Caco-2 (cell line): ENCODE data around the gene CTIF. TPM values are rescaled to one million over a fixed set of nuclear protein-coding genes. Genes with fewer than 3 reads are reported as not detected.

Experiments
- BruUV-seq: library from RNA; stranded (reverse); fragments of 400-500 nt; replicated peaks from 2 replicates; lab custom pipeline; 2021; lab: Mats Ljungman, UMichigan
- CTCF ChIA-PET: fragments of 300-600 bp; sonication (Branson Sonifier 250); formaldehyde crosslinking; loops from one replicate; lab custom pipeline; 2022; ENCODE audit warnings: antibody characterized with exemption; lab: Charles Lee
- POLR2A ChIA-PET: fragments of 300-600 bp; sonication (Branson Sonifier 250); formaldehyde crosslinking; loops from one replicate; lab custom pipeline; 2022; ENCODE audit warnings: antibody characterized with exemption; lab: Charles Lee
- DNase-seq, 2 experiments: peaks; one replicate each; pipeline versions ENCODE4 v3.0.0 to v3.0.0-alpha.2; 2020 to 2022
- H3K27me3 ChIP-seq: replicated peaks from 2 replicates; pipeline ENCODE4 v1.6.0; 2011; ENCODE audit warnings: low read length; ENCODE audit not compliant: control insufficient read depth, insufficient read depth
- H3K36me3 ChIP-seq: 2 replicates; pipeline ENCODE4 v1.5.1; 2011; ENCODE audit warnings: low read length; ENCODE audit not compliant: control insufficient read depth, insufficient read depth
- H3K4me1 ChIP-seq: fragments of 250-450 bp; sonication (Bioruptor Pico); 2 replicates; pipeline ENCODE4 v1.5.1; 2020; ENCODE audit warnings: mild to moderate bottlenecking
- H3K4me3 ChIP-seq: 2 replicates; pipeline ENCODE4 v1.5.1; 2011; ENCODE audit warnings: low read depth, mild to moderate bottlenecking, control low read depth, low read length
- H3K9me3 ChIP-seq: fragments of 250-450 bp; sonication (Bioruptor Pico); 2 replicates; pipeline ENCODE4 v1.5.1; 2020; ENCODE audit warnings: mild to moderate bottlenecking, moderate library complexity
- H3K27ac Mint-ChIP-seq: one replicate; pipeline ENCODE4 v1.8.0; 2022; ENCODE audit warnings: mixed read lengths; ENCODE audit not compliant: unreplicated experiment
- H3K27me3 Mint-ChIP-seq: one replicate; pipeline ENCODE4 v1.8.0; 2022; ENCODE audit warnings: mixed read lengths; ENCODE audit not compliant: insufficient read depth, unreplicated experiment
- H3K36me3 Mint-ChIP-seq: one replicate; pipeline ENCODE4 v1.8.0; 2022; ENCODE audit warnings: mild to moderate bottlenecking, mixed read lengths; ENCODE audit not compliant: insufficient read depth, unreplicated experiment
- H3K4me1 Mint-ChIP-seq: one replicate; pipeline ENCODE4 v1.8.0; 2022; ENCODE audit warnings: low read depth, mixed read lengths; ENCODE audit not compliant: unreplicated experiment
- H3K4me3 Mint-ChIP-seq: one replicate; pipeline ENCODE4 v1.8.0; 2022; ENCODE audit warnings: mild to moderate bottlenecking, moderate library complexity, mixed read lengths; ENCODE audit not compliant: unreplicated experiment
- H3K9me3 Mint-ChIP-seq: one replicate; pipeline ENCODE4 v1.8.0; 2022; ENCODE audit warnings: mixed read lengths; ENCODE audit not compliant: unreplicated experiment
- intact Hi-C: fragments of 100-400 bp; cut with micrococcal nuclease; formaldehyde crosslinking; loops from one replicate; pipeline ENCODE4 v1.10.0; 2022; ENCODE audit not compliant: unreplicated experiment
- total RNA-seq: library from RNA; stranded (reverse); gene quantifications from 2 replicates; pipeline ENCODE4 v1.2.3, GENCODE V29; 2022
- TF ChIP-seq, protein P1 (sequence below), 2 experiments: fragments of 200-600 bp in 1 of 2; IDR thresholded peaks; 1 replicate in 1 of 2; 2 replicates in 1 of 2; pipeline versions ENCODE4 v1.5.1 to v1.8.0; 2011 to 2022; ENCODE audit warnings: antibody characterized with exemption in 1 of 2, control low read depth in 1 of 2, inconsistent platforms in 1 of 2, low read depth in 1 of 2, low read length in 1 of 2, mild to moderate bottlenecking in 1 of 2, moderate library complexity in 1 of 2; ENCODE audit not compliant: insufficient read depth in 1 of 2, severe bottlenecking in 1 of 2, unreplicated experiment in 1 of 2

The CTIF gene
- total RNA-seq, 1 experiment from 2014 or later: 19.9 TPM

DNA sequence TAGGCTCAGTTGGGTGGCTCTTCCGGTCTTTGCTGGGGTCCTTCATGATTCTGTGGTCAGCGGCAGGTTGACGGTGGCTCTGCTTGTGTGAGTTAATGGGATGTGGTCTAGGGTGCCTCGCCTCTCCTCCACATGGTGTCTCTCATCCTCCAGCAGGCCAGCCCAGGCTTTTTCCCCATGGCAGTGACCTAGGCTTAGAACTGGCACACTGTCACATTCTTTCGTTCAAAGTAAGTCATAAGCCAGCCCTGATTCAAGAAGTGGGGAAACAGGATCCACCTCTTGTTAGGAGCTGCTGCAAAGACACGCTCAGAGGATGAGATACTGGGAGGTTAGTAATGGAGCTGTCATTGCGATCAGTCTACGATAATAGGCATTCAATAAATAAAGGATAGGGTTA is 46.0 kb upstream of the CTIF start:
- Histone ChIP-seq H3K9me3 (no peaks in the 10 kb centered on the region), H3K27me3 (no peaks in the 10 kb centered on the region), H3K36me3 (no peaks in the 10 kb centered on the region), H3K4me1 (peaks cover 17% of the 10 kb centered on the region), H3K4me3 (no peak overlapping the region)
- peaks cover 6% of the 10 kb centered on the region for H3K9me3 Mint-ChIP-seq
- TF ChIP-seq, protein P1, sequence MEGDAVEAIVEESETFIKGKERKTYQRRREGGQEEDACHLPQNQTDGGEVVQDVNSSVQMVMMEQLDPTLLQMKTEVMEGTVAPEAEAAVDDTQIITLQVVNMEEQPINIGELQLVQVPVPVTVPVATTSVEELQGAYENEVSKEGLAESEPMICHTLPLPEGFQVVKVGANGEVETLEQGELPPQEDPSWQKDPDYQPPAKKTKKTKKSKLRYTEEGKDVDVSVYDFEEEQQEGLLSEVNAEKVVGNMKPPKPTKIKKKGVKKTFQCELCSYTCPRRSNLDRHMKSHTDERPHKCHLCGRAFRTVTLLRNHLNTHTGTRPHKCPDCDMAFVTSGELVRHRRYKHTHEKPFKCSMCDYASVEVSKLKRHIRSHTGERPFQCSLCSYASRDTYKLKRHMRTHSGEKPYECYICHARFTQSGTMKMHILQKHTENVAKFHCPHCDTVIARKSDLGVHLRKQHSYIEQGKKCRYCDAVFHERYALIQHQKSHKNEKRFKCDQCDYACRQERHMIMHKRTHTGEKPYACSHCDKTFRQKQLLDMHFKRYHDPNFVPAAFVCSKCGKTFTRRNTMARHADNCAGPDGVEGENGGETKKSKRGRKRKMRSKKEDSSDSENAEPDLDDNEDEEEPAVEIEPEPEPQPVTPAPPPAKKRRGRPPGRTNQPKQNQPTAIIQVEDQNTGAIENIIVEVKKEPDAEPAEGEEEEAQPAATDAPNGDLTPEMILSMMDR (IDR thresholded peaks at IDR 0.05; ENCODE audit: insufficient read depth in 1 of 2, low read depth in 1 of 2, low read length in 1 of 2, severe bottlenecking in 1 of 2, unreplicated experiment in 1 of 2): no peak
- peaks cover 22% of the 10 kb centered on the region for H3K4me1 Mint-ChIP-seq
- DNase-seq: no peak
- H3K4me3 Mint-ChIP-seq: no peak overlapping the region
- H3K27ac Mint-ChIP-seq: peak overlapping the region; percentile 50
- BruUV-seq: no TSS peak
- peaks cover 6% of the 10 kb centered on the region for H3K36me3 Mint-ChIP-seq
- no peaks in the 10 kb centered on the region for H3K27me3 Mint-ChIP-seq
- intact Hi-C loops: no loop called here
- CTCF ChIA-PET: no interaction called here
- POLR2A ChIA-PET: no interaction called here

DNA sequence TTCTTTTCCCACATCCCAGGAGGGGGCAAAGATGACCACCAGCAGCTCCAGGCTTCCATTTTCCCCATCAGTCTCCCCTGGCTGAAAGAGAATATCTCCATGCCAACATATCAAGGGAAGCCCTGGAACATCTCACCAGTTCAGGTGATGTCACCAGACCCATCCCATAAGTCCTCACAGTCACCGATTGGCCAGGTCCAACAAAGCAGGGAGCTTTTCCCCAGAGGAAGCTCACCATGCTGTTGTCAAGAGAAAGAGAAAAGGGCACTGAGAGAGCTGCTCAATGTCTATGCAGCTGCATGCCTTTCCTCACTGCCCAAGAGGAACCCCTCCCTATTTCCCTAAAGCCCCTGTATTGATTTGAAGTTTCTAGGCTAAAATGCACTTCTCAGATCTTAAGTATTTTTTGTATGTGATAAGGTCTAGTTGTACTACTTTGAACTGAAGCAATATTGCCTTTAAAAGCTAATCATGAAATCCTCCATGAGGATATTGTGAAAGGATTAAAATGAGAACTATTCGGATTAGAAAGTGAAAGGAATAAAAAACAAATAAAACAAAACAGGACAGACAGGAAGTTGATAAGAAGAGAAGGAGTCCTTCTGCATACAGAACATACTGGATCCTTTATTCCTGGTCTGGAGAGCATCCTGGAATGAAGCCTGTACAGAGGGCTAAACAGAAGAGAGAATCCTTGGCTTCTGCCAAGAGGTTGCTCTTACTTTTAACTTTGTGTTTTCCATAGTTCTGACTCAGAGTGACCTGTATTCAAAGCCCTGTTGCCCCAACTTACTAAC is 45.2 kb upstream of the CTIF start:
- intact Hi-C loops: no loop called here
- no TSS peak for BruUV-seq
- Histone ChIP-seq H3K27me3 (no peaks in the 10 kb centered on the region), H3K4me3 (no peak overlapping the region), H3K4me1 (peaks cover 11% of the 10 kb centered on the region), H3K9me3 (no peaks in the 10 kb centered on the region), H3K36me3 (no peaks in the 10 kb centered on the region)
- peaks cover 13% of the 10 kb centered on the region for H3K9me3 Mint-ChIP-seq
- H3K27me3 Mint-ChIP-seq: no peaks in the 10 kb centered on the region
- H3K36me3 Mint-ChIP-seq: peaks cover 6% of the 10 kb centered on the region
- ChIA-PET CTCF (no interaction called here), POLR2A (no interaction called here)
- no peak overlapping the region for H3K4me3 Mint-ChIP-seq
- H3K27ac Mint-ChIP-seq: peak overlapping the region; percentile 50
- TF ChIP-seq, protein P1 (IDR thresholded peaks at IDR 0.05; ENCODE audit: insufficient read depth in 1 of 2, low read depth in 1 of 2, low read length in 1 of 2, severe bottlenecking in 1 of 2, unreplicated experiment in 1 of 2): no peak
- peaks cover 15% of the 10 kb centered on the region for H3K4me1 Mint-ChIP-seq
- no peak for DNase-seq

DNA sequence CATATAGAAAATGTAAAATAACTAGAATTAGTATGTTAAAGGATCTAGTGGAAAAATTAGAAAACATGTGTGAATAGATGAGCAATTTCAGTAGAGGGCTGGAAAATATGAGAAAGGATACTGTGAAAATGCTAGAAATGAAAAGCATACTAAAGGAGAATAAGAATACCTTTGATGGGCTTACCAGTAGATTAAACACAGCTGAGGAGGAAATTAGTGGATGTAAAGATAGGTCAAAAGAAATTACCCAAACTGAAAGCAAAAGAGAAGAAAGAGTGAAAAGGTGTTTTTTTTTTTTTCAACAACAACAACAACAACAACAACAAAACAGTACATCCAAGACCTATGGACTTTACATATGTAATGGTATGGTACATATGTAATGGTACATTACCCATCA is 41.0 kb upstream of the CTIF start:
- no peaks in the 10 kb centered on the region for H3K27me3 ChIP-seq
- no peak overlapping the region for H3K4me3 Mint-ChIP-seq
- TF ChIP-seq, protein P1 (IDR thresholded peaks at IDR 0.05; ENCODE audit: insufficient read depth in 1 of 2, low read depth in 1 of 2, low read length in 1 of 2, severe bottlenecking in 1 of 2, unreplicated experiment in 1 of 2): no peak
- no peak for DNase-seq
- H3K27me3 Mint-ChIP-seq: no peaks in the 10 kb centered on the region
- no peaks in the 10 kb centered on the region for H3K9me3 ChIP-seq
- no peaks in the 10 kb centered on the region for H3K4me1 ChIP-seq
- no peak overlapping the region for H3K4me3 ChIP-seq
- H3K4me1 Mint-ChIP-seq: peaks cover 9% of the 10 kb centered on the region
- H3K9me3 Mint-ChIP-seq: peaks cover 13% of the 10 kb centered on the region
- BruUV-seq: no TSS peak
- H3K36me3 Mint-ChIP-seq: peaks cover 6% of the 10 kb centered on the region
- H3K27ac Mint-ChIP-seq: no peak overlapping the region
- POLR2A ChIA-PET: no interaction called here
- CTCF ChIA-PET: no interaction called here
- no peaks in the 10 kb centered on the region for H3K36me3 ChIP-seq
- intact Hi-C loops: no loop called here
